Spinal cord (tissue), 10 donors: ENCODE data around the gene STXBP1. TPM values are rescaled to one million over a fixed set of nuclear protein-coding genes. Genes with fewer than 3 reads are reported as not detected.
A peak's percentile ranks its signal among the peaks of the same experiment; 100 is the strongest.

Experiments
- DNase-seq, 6 donors: peaks; one replicate each; pipeline versions ENCODE4 v3.0.0 to v3.0.0-alpha.2; 2013 to 2015; ENCODE audit warnings: low spot score in 6 of 6, low read depth in 4 of 6
- H3K27ac ChIP-seq: one replicate; pipeline ENCODE4 v1.5.1; 2013; ENCODE audit warnings: low read depth, low read length, control low read depth
- H3K27me3 ChIP-seq: one replicate; pipeline ENCODE4 v1.6.1; 2013; ENCODE audit warnings: low read length; ENCODE audit not compliant: control insufficient read depth, insufficient read depth
- H3K36me3 ChIP-seq: one replicate; pipeline ENCODE4 v1.6.1; 2013; ENCODE audit warnings: low read length; ENCODE audit not compliant: control insufficient read depth, insufficient read depth
- H3K4me1 ChIP-seq: one replicate; pipeline ENCODE4 v1.6.1; 2013; ENCODE audit warnings: low read length; ENCODE audit not compliant: control insufficient read depth, insufficient read depth
- H3K4me3 ChIP-seq: one replicate; pipeline ENCODE4 v1.5.1; 2013; ENCODE audit warnings: low read depth, low read length, control low read depth
- H3K9me3 ChIP-seq: one replicate; pipeline ENCODE4 v1.6.1; 2013; ENCODE audit warnings: low read length; ENCODE audit not compliant: control insufficient read depth, insufficient read depth
- WGBS: methylation state at CpG from one replicate; pipeline ENCODE4 v1.1.5; 2013; ENCODE audit warnings: missing lambda C conversion rate; ENCODE audit not compliant: insufficient coverage; 5-methylcytosine and 5-hydroxymethylcytosine counted together
- polyA plus RNA-seq, 2 donors: library from polyadenylated mRNA; unstranded; fragments of 120-200 nt; gene quantifications; one replicate each; pipeline ENCODE4 v1.2.1, GENCODE V29; 2013; ENCODE audit not compliant: insufficient read length in 2 of 2
- total RNA-seq, 2 donors: library from RNA; depleted of rRNA in 1 of 2; stranded (reverse); fragments of 120-200 nt in 1 of 2; fragments of >200 nt in 1 of 2; gene quantifications; one replicate each; pipeline versions ENCODE4 v1.2.3 to v1.2.4, GENCODE V29; 2013 to 2014
- donor health status: healthy.

Gene STXBP1
- total and polyA plus RNA-seq, 4 donors, result 45.0 to 301 (median 190) TPM

DNA sequence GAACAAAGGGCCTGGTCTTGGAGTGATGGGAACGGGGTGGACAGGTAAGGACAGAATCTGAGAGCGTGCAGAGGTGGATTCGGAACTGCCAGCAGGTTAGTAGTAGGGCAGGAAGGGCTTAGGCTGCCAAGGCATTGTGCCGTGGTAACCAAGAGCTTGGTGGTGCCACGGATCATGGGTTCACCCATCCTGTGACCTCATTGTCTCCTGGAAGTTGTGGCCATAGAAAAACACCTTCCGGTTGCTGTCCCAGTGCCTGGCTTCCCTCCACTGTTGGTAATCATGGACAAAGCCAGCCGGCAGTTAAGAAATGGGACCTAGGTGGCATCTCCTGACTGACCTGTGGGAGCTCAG, 52.2 kb downstream of the STXBP1 start:
- Histone ChIP-seq H3K4me3 (no peak overlapping the region), H3K4me1 (no peaks in the 10 kb centered on the region), H3K27ac (peak overlapping the region; percentile 3), H3K9me3 (no peaks in the 10 kb centered on the region), H3K27me3 (no peaks in the 10 kb centered on the region), H3K36me3 (peaks cover 55% of the 10 kb centered on the region)
- WGBS, result 89% methylated on average over 7 of the region's 7 CpGs
- no peak for DNase-seq

- Histone ChIP-seq H3K36me3 (peaks cover 57% of the 10 kb centered on the region), H3K9me3 (no peaks in the 10 kb centered on the region), H3K4me3 (no peak overlapping the region), H3K27ac (peak overlapping the region; percentile 3), H3K4me1 (no peaks in the 10 kb centered on the region), H3K27me3 (no peaks in the 10 kb centered on the region)
- peak in 2 of 6 donors; percentile 24 to 53 for DNase-seq
- WGBS, result 57% methylated on average over 6 of the region's 10 CpGs
Measured at GRCh38 chr9:127664678-127665507, 52.8 kb downstream of the STXBP1 start.

DNA sequence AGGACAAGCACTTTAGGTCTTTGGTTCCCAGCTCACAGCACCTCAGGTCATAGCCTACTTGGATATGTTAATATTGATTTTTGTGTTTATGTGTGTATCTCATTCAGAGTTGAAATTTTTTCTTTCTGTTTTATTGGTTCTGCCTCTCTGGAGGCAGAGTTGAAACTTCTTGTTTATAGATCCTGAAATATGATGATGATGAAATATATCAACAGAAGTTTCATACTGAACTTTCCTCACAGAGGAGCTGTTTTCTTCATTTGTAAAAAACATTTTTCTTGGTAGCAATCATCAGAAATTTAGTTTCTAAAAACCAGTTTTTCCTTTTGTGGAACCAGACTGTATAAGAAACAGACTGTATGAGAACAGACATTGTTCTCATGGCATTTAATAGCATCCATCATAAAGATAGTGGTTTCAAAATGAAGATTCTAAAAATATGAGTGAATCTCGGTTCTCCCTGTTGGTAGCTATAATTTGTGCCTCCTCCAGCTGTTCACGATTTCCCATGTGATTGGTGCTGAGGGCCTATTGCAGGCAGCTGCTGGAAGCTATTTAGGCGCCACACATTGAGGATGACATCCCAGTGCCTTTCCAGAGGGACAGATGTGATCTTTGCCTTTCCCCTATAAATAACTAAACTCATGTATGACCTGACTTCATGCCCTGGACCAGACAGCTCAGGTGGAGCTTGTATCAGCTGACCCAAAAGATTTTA, 55.2 kb downstream of the STXBP1 start:
- H3K4me3 ChIP-seq, result no peak overlapping the region
- H3K27ac ChIP-seq, result no peak overlapping the region
- WGBS, result 68% methylated on average over 3 of the region's 3 CpGs
- H3K27me3 ChIP-seq, result no peaks in the 10 kb centered on the region
- peak in 1 of 6 donors; percentile 33 for DNase-seq
- H3K36me3 ChIP-seq, result peaks cover 68% of the 10 kb centered on the region
- H3K9me3 ChIP-seq, result no peaks in the 10 kb centered on the region
- H3K4me1 ChIP-seq, result no peaks in the 10 kb centered on the region

- no peak overlapping the region for H3K27ac ChIP-seq
- no peaks in the 10 kb centered on the region for H3K9me3 ChIP-seq
- H3K4me3 ChIP-seq, result no peak overlapping the region
- no peaks in the 10 kb centered on the region for H3K4me1 ChIP-seq
- no peaks in the 10 kb centered on the region for H3K27me3 ChIP-seq
- H3K36me3 ChIP-seq, result peaks cover 68% of the 10 kb centered on the region
- 81% methylated on average over 18 of the region's 18 CpGs for WGBS
- peak in 2 of 6 donors; percentile 13 to 63 for DNase-seq
Measured at GRCh38 chr9:127667906-127668305, 55.8 kb downstream of the STXBP1 start.

DNA sequence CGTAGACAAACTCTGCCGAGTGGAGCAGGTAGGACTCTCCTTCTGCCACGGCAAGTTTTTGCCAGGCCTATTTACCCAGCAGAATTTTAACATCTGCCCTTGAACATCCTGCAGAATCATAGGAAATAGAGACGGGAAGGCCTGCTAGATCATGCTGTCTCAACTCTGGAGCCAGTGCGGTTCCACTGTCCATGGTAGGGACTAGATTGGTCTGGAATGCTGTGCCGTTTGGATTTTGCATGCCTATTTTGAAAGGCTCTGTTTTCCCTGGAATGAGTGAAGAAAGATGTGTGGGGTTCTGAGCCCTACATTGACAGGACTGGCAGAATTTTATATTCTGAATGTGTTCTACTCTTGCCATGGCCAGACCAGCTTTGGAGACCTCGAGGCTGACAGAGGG, 61.2 kb downstream of the STXBP1 start:
- Histone ChIP-seq H3K9me3 (no peaks in the 10 kb centered on the region), H3K36me3 (peaks cover 75% of the 10 kb centered on the region), H3K4me1 (no peaks in the 10 kb centered on the region), H3K27me3 (no peaks in the 10 kb centered on the region), H3K27ac (no peak overlapping the region), H3K4me3 (no peak overlapping the region)
- DNase-seq, result no peak
- 98% methylated on average over 7 of the region's 7 CpGs for WGBS

DNA sequence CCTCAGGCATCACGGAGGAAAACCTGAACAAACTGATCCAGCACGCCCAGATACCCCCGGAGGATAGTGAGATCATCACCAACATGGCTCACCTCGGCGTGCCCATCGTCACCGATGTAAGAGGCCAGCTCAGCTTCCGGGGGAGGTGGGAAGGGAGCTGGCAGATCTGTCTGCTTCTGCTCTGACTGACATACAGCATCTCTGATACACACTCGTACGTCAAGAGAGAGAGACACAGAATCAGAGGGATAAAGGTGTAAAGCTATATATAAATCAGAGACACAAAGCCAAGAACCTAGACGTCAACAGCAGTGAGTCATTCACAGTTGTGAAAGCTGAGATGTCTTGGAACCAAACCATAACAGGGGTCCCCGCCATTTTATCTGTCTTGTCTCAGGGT, 64.6 kb downstream of the STXBP1 start:
- Histone ChIP-seq H3K4me1 (peaks cover 7% of the 10 kb centered on the region), H3K9me3 (no peaks in the 10 kb centered on the region), H3K36me3 (peaks cover 85% of the 10 kb centered on the region), H3K27ac (no peak overlapping the region), H3K4me3 (no peak overlapping the region), H3K27me3 (no peaks in the 10 kb centered on the region)
- no peak for DNase-seq
- 96% methylated on average over 9 of the region's 12 CpGs for WGBS

DNA sequence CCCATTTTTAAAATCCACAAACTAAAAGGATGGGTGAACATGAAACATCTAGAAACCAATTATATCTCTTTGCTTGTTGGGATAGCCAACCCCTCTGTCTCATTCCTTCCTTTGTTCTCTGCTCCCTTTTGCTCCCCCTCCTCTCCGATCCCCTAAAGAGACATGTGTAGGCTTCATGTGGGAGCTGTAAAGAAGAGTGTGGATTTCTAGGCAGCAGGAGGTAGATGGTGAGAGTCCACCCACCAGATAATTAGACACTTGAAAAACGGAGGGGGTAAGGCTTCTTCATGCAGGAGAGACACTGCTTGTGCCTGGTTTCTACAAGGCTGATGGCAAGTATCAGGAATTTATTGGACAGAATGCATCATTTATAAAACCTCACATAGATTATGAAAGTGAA, 67.4 kb downstream of the STXBP1 start:
- Histone ChIP-seq H3K27ac (no peak overlapping the region), H3K36me3 (peaks cover 91% of the 10 kb centered on the region), H3K4me3 (no peak overlapping the region), H3K4me1 (peaks cover 7% of the 10 kb centered on the region), H3K27me3 (no peaks in the 10 kb centered on the region), H3K9me3 (no peaks in the 10 kb centered on the region)
- peak in 1 of 6 donors; percentile 68 for DNase-seq
- no CpG with 5 or more reads among the region's 2 CpGs for WGBS

DNA sequence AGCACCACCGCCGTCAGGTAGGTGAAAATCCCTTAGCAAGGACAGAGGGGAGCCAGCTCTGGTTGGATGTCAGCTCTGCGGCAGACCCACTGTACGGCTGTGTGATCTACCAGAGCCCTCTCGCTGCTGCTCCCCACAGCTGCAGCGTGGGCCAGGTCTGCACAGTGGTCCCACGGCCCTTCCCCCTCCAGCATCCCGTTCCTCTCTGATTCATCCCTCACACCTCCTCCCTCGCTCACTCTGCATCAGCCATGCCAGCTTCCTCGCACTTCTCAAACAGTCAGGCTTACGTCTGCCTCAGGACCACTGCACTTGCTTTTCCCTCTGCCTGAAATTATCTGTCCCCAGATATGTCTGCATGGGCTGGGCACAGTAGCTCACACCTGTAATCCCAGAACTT, 68.1 kb downstream of the STXBP1 start:
- Histone ChIP-seq H3K9me3 (no peaks in the 10 kb centered on the region), H3K27ac (no peak overlapping the region), H3K36me3 (peaks cover 92% of the 10 kb centered on the region), H3K27me3 (no peaks in the 10 kb centered on the region), H3K4me1 (peaks cover 11% of the 10 kb centered on the region), H3K4me3 (no peak overlapping the region)
- 91% methylated on average over 11 of the region's 11 CpGs for WGBS
- DNase-seq, result no peak

DNA sequence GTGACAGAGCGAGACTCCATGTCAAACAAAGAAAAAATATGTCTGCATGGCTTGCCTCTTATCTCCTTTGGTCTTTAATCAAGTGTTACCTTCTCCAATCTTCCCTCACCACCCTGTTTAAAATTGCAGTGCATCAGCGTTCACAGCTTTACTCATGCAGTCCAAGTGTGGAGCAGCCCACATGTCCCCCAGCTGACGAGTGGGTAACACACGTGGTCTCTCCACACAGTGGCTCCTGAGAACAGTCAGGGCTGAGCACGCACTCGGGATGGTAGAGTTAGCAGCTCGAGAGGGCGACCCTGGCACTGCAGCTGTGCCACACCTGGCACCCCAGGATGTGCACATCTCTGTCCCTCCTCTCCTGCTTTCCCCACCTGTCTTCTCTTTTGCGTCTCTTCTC, 68.8 kb downstream of the STXBP1 start:
- no peaks in the 10 kb centered on the region for H3K9me3 ChIP-seq
- H3K27me3 ChIP-seq, result no peaks in the 10 kb centered on the region
- no peak overlapping the region for H3K27ac ChIP-seq
- H3K4me3 ChIP-seq, result no peak overlapping the region
- DNase-seq, result no peak
- peaks cover 11% of the 10 kb centered on the region for H3K4me1 ChIP-seq
- H3K36me3 ChIP-seq, result peaks cover 86% of the 10 kb centered on the region
- WGBS, result 91% methylated on average over 9 of the region's 9 CpGs
